HT1080 (cell line): ENCODE measurements around the gene MCCD1. TPM values are rescaled to one million over a fixed set of nuclear protein-coding genes. Genes with fewer than 3 reads are reported as not detected.

Source experiments
- DNase-seq: peaks from one replicate; pipeline ENCODE4 v3.0.0-alpha.2; 2015; ENCODE audit warnings: low read depth
- total RNA-seq: library from RNA; depleted of rRNA; stranded (reverse); fragments of >200 nt; shearing (Covaris generic); gene quantifications from 2 replicates; pipeline ENCODE4 v1.2.3, GENCODE V29; 2014

Gene MCCD1
- total RNA-seq, 1 experiment from 2014 or later, result not detected

GRCh38 chr6:31541658-31542521 is 13.1 kb downstream of the MCCD1 start, which contains the start of gene DDX39B:
Gene DDX39B (minus strand): TSS chr6:31542003. CDS start chr6:31540532, 1,471 bp downstream.
- DNase-seq, result peak; percentile 94

GRCh38 chr6:31543639-31544038 is 14.9 kb downstream of the MCCD1 start:
- DNase-seq, result no peak

GRCh38 chr6:31544676-31545075 is 15.9 kb downstream of the MCCD1 start:
- DNase-seq, result no peak

GRCh38 chr6:31545291-31545690 is 16.5 kb downstream of the MCCD1 start:
- no peak for DNase-seq

GRCh38 chr6:31546339-31546957 is 17.7 kb downstream of the MCCD1 start, which contains the start of gene ATP6V1G2:
Gene ATP6V1G2 (minus strand): TSS chr6:31546608. CDS start chr6:31546559, 49 bp downstream.
- DNase-seq, result peak; percentile 94

GRCh38 chr6:31546958-31547726 is 18.4 kb downstream of the MCCD1 start, which contains the start of gene NFKBIL1:
Gene NFKBIL1 (plus strand): TSS chr6:31547608. CDS start chr6:31547695, 87 bp downstream.
- DNase-seq, result peak; percentile 97

GRCh38 chr6:31547727-31548543 is 19.2 kb downstream of the MCCD1 start:
- DNase-seq, result no peak

- DNase-seq, result no peak
Measured at GRCh38 chr6:31548544-31548873, 19.7 kb downstream of the MCCD1 start.

GRCh38 chr6:31551371-31551770 is 22.6 kb downstream of the MCCD1 start:
- peak; percentile 63 for DNase-seq

- no peak for DNase-seq
Measured at GRCh38 chr6:31556307-31556706, 27.5 kb downstream of the MCCD1 start.

- DNase-seq, result no peak
Measured at GRCh38 chr6:31557443-31558317, 28.9 kb downstream of the MCCD1 start.

GRCh38 chr6:31558318-31558625 is 29.5 kb downstream of the MCCD1 start:
- no peak for DNase-seq

GRCh38 chr6:31558631-31559500 is 30.1 kb downstream of the MCCD1 start:
- DNase-seq, result peak; percentile 46

- no peak for DNase-seq
Measured at GRCh38 chr6:31559606-31559957, 30.8 kb downstream of the MCCD1 start.

- peak; percentile 95 for DNase-seq
Measured at GRCh38 chr6:31559958-31560696, 31.4 kb downstream of the MCCD1 start.

- no peak for DNase-seq
Measured at GRCh38 chr6:31560697-31561058, 31.9 kb downstream of the MCCD1 start.

- DNase-seq, result no peak
Measured at GRCh38 chr6:31567531-31568370, 39.0 kb downstream of the MCCD1 start.

GRCh38 chr6:31568537-31568961 is 39.8 kb downstream of the MCCD1 start:
- no peak for DNase-seq
